Stimulated activated CD4-positive, alpha-beta T cell treated with anti-CD3 and anti-CD28 coated beads, Interleukin-15, amount 100 ng/mL, for 48 hours (primary cell): ENCODE data around the gene HMCES.
"Not testable (repeated sequence)": the region's sequence is repeated elsewhere in the genome, so short reads cannot be mapped to it uniquely, and the experiment has no call there.

Source experiments
- DNase-seq, 2 donors: peaks; one replicate each; pipeline ENCODE4 v3.0.0-alpha.2; 2020; ENCODE audit warnings: low read depth in 2 of 2

HMCES gene

GRCh38 chr3:129320825-129321487 lies 42.3 kb downstream of the HMCES start:
- DNase-seq = no peak

DNA sequence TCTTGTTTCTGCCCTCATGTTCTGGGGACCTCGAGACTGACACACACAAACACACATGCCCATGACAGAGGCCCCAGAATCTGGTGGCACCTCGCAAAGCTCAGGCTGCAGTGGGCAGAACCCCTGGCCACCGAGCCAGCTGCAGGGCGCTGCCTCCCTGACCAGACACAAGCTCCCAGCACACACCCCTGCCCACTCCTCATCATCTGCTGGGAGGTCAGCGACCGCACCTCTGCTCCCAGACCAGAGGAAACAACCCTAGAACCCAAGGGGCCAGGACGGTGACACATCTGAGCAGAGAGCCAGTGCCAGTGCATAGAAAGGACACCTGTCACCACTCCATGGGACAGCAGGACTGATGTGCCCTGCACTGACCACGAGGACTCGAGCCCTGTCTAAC lies 43.2 kb downstream of the HMCES start:
- no peak for DNase-seq

- no peak for DNase-seq
These were observed 45.1 kb downstream of the HMCES start for GRCh38 chr3:129323651-129324294.

DNA sequence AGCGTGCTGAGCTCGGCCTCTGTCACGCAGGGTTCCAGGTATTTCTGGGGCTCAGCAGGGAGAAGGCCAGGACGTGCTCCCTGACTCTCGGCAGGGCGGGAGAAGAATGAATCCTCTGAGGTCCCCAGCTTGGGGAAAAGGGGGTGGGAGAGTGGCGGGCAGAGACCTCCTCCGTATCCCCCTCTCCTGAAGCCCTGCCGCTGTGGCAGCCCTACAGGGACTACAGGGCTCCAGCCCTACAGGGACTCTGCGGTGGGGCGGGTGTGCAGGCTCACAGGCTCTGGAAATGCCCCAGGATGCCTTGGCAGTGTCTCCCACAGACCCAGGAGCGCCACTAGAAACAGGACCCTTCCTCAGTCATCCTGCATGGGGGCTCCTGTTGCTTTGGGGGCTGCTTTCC lies 46.2 kb downstream of the HMCES start:
- no peak for DNase-seq

DNA sequence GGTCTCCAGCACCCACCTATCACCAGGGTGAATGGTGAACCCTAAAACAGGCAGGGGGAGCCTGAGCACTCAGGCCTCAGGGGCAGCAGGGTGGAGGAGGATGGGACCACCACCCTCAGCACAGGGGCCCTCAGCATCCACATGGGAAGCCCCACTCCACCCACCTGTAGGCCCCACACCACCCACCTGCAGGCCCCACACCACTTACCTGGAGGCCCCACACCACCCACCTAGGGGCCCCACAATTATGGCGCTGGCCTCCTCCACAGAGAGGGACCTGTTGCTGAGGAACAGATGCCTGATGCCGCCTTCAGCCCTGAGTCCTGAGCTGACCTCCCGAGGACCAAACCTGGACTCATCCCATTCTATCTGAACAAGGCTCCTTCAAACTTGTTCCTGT lies 46.7 kb downstream of the HMCES start:
- DNase-seq = no peak

- no peak for DNase-seq
These were observed 47.5 kb downstream of the HMCES start for GRCh38 chr3:129326138-129326537.

- no peak for DNase-seq
These were observed 47.9 kb downstream of the HMCES start for GRCh38 chr3:129326595-129326994.

- no peak for DNase-seq
These were observed 48.8 kb downstream of the HMCES start for GRCh38 chr3:129327510-129327909.

GRCh38 chr3:129329858-129330257 lies 51.2 kb downstream of the HMCES start:
- DNase-seq = no peak

DNA sequence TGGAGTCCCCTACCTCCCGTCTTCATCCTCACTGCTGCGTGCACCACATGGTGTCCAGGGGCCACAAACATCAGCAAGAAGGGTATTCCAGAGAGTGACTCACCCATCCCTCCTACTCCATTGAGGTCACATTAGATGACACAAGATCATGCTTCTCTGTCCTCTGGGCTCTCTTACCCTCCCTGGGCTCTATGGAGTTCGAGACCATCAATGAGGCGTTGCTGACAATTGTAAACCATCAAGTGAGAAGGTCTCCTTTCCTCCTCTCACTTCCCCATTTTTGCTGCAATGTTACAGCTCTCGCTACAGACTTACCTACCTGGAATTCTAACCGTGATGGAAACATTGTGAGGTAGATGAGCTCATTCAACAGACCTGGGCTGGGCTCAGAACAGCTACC lies 51.7 kb downstream of the HMCES start:
- no peak for DNase-seq

DNA sequence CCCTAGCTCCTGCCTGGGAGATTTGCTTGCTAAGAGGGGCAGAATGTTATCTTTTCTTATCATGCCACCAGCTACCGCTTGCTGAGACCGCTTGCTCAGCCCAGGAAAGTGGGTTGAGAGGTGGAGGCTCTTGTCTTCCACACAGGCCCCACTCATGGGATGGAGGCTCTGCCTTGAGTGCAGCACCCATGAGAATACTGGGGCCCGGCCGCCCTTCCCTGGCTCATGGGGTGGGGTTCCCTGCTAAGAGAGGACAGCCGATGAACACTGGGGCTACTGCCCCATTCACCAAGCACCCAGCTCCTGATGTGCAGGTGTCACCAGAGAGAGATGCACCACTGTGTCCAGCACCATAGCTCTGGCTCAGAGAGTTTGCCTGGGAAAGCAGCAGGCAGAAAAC lies 55.2 kb downstream of the HMCES start:
- no peak for DNase-seq

- no peak for DNase-seq
These were observed 57.5 kb downstream of the HMCES start for GRCh38 chr3:129336093-129336706.

DNA sequence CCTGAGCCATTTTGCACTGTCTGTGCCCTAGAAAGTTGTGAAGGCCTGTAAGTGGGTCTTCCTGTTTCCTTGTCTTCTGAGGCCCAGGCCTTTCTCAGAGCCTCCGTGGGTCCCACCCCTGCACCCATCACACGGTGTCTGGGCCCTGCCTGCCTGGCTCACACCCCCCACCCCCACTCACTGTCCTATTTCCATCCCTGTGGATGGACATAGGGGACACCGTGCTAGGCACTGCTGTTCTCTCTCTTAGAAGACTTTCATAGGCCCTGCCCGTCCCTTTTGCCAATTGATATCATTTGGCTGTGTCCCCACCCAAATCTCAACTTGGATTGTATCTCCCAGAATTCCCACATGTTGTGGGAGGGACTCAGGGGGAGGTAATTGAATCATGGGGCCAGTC lies 59.0 kb downstream of the HMCES start:
- not testable (repeated sequence) for DNase-seq

DNA sequence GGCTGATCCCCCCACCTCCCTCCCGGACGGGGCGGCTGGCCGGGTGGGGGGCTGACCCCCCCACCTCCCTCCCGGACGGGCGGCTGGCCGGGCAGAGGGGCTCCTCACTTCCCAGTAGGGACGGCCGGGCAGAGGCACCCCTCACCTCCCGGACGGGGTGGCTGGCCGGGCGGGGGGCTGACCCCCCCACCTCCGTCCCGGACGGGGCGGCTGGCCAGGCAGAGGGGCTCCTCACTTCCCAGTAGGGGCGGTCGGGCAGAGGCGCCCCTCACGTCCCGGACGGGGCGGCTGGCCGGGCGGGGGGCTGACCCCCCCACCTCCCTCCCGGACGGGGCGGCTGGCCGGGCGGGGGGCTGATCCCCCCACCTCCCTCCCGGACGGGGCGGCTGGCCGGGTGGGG lies 60.5 kb downstream of the HMCES start:
- DNase-seq = not testable (repeated sequence)

DNA sequence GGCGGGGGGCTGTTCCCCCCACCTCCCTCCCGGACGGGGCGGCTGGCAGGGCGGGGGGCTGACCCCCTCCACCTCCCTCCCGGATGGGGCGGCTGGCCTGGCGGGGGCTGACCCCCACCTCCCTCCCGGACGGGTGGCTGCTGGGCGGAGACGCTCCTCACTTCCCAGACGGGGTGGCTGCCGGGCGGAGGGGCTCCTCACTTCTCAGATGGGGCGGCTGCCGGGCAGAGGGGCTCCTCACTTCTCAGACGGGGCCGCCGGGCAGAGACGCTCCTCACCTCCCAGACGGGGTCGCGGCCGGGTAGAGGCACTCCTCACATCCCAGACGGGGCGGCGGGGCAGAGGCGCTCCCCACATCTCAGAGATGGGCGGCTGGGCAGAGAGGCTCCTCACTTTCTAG lies 61.2 kb downstream of the HMCES start:
- not testable (repeated sequence) for DNase-seq

- no peak for DNase-seq
These were observed 62.9 kb downstream of the HMCES start for GRCh38 chr3:129341331-129342141.

DNA sequence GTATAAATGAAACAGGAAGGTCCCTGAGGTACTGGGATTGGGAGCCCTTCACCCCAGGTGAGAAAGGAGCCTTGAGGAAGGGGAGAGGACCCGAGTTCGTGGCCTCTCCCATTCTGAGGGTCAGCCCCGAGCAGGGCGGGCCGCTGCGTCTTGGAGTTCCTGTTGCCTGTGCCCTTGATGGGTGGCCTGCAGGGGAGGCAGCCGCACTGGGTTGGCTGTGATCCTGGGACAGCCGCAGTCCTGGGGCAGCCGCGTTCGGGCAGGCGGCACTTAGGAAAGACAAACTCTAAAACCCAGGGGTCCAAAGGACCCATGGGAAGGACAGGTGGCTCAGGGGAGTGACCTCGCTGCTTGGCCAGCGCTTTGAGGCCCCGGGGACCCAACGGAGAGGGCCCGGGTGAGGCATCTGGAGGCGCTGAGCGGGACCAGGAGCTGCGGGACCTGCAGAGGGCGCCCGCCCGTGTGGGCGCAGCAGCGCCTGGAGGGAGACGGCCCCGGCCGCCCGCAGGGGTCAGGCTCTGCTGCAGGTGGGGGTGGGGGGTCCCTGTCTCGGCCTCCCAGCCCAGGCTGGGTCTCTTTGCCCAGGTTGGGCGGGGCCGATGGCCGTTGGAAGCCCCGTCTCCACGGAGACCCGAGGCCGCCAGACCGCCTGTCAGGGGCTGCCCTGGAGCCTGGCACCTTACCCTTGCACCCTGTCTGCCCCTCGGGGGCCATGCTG lies 65.1 kb downstream of the HMCES start:
- peak in 1 of 2 donors; percentile 15 for DNase-seq

DNA sequence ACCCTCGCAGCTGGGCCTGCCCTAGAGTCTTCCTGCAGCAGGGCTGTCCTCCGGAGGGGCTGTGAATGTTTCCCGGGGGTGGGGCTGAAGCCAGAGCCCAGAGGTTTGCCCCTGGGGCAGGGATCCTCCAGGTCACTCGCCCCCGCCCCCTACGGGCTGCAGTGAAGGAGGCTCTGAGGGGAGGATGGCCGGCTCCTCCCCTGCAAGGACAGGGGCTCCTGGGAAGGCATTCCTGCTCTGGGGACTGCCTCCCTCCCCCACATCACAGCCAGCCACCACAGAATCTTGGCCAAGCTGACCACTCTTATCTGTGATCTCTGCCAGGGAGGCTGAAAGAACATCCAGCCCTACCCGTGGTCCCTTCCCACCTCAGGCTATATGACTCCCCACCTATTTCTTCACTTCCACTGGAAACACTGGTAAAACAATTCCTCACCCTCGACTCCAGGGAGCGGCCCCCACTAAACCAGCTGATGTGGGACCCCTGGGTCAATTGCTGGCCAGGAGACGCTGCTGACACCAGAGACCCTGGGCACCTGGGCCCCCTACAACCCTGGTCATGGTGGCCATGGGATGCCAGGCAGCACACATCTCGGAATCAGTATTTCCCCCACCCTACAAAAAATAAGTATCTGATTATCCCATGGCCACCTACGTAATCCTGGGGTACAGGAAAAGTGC lies 66.0 kb downstream of the HMCES start:
- DNase-seq = no peak

- no peak for DNase-seq
These were observed 66.6 kb downstream of the HMCES start for GRCh38 chr3:129345281-129345680.

DNA sequence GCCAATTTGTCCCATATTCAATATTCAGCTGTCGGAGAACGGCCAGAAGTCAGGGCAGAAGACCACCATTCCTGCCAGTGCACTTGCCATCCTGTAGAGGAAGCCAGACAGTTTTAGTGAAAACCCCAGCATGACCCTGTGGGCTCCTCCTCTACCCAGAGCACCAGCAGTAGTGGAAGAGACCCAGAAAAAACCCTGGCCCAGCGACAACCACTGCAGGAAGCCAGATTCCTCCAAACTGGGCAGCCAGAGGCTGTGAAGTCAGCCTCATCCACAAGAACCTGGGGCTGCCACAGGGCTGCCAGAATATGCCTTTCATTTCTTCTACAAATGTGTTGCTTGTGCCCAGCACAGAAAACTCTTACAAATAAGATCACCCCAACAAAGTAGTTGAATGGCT lies 67.3 kb downstream of the HMCES start:
- no peak for DNase-seq
